Endothelial cell of umbilical vein (primary cell): Measurements from ENCODE around the gene CLDN12.

Experiments used
- CTCF ChIP-seq, 2 donors: IDR thresholded peaks; 1 replicate in 1 of 2; 2 replicates in 1 of 2; pipeline ENCODE4 v1.5.1; 2011; ENCODE audit warnings: low read length in 2 of 2, mild to moderate bottlenecking in 2 of 2, moderate library complexity in 2 of 2, control low read depth in 1 of 2, inconsistent platforms in 1 of 2, low read depth in 1 of 2; ENCODE audit not compliant: insufficient read depth in 1 of 2; ENCODE audit errors: extremely low read depth in 1 of 2
- FOS ChIP-seq: IDR thresholded peaks from 2 replicates; pipeline ENCODE4 v1.6.1; 2011; ENCODE audit warnings: mild to moderate bottlenecking, low read length, moderate library complexity, borderline replicate concordance; ENCODE audit not compliant: insufficient read depth
- POLR2A ChIP-seq: IDR thresholded peaks from 2 replicates; pipeline ENCODE4 v1.6.1; 2012; ENCODE audit warnings: low read depth, mild to moderate bottlenecking, control low read depth, low read length

- TF ChIP-seq POLR2A (no peak), CTCF (IDR thresholded peaks at IDR 0.05; ENCODE audit: extremely low read depth in 1 of 2, insufficient read depth in 1 of 2, low read depth in 1 of 2, low read length in 2 of 2) (no peak), FOS (no peak)
Measured at GRCh38 chr7:90433221-90433620, 30.0 kb downstream of the CLDN12 start.
